ENCODE results near the gene COL18A1.

- TF ChIP-seq OSR1 (CRISPR knock-in tag; IDR thresholded peaks at IDR 0.05) (no peak), ZFP3 (CRISPR knock-in tag; IDR thresholded peaks at IDR 0.05) (no peak), ZFP30 (CRISPR knock-in tag; IDR thresholded peaks at IDR 0.05) (no peak), ISL1 (CRISPR knock-in tag; IDR thresholded peaks at IDR 0.05) (no peak), ZNF70 (CRISPR knock-in tag; IDR thresholded peaks at IDR 0.05) (no peak), BACH2 (CRISPR knock-in tag; IDR thresholded peaks at IDR 0.05; ENCODE audit: borderline replicate concordance) (no peak), GLIS3 (CRISPR knock-in tag; IDR thresholded peaks at IDR 0.05) (no peak), CREB5 (CRISPR knock-in tag; IDR thresholded peaks at IDR 0.05; ENCODE audit: low read depth) (no peak)
- TF ChIP-seq, protein P1, sequence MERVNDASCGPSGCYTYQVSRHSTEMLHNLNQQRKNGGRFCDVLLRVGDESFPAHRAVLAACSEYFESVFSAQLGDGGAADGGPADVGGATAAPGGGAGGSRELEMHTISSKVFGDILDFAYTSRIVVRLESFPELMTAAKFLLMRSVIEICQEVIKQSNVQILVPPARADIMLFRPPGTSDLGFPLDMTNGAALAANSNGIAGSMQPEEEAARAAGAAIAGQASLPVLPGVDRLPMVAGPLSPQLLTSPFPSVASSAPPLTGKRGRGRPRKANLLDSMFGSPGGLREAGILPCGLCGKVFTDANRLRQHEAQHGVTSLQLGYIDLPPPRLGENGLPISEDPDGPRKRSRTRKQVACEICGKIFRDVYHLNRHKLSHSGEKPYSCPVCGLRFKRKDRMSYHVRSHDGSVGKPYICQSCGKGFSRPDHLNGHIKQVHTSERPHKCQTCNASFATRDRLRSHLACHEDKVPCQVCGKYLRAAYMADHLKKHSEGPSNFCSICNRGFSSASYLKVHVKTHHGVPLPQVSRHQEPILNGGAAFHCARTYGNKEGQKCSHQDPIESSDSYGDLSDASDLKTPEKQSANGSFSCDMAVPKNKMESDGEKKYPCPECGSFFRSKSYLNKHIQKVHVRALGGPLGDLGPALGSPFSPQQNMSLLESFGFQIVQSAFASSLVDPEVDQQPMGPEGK (CRISPR knock-in tag; IDR thresholded peaks at IDR 0.05; ENCODE audit: borderline replicate concordance), result no peak
Observed at GRCh38 chr21:45361033-45361997, 43.6 kb upstream of the COL18A1 start.
